Breast epithelium (tissue), 4 donors: ENCODE data around the gene OR1M1. TPM values are rescaled to one million over a fixed set of nuclear protein-coding genes. Genes with fewer than 3 reads are reported as not detected.
"Not testable (repeated sequence)": the region's sequence is repeated elsewhere in the genome, so short reads cannot be mapped to it uniquely, and the experiment has no call there.

Source experiments
- DNase-seq, 2 donors: peaks; one replicate each; pipeline ENCODE4 v3.0.0-alpha.2; 2019; ENCODE audit warnings: low spot score in 2 of 2
- H3K27ac ChIP-seq, 2 donors: fragments of 200-600 bp; sonication (generic) in 1 of 2; one replicate each; pipeline ENCODE4 v1.5.1; 2016 to 2019; ENCODE audit warnings: mild to moderate bottlenecking in 1 of 2
- H3K27me3 ChIP-seq, 2 donors: fragments of 200-600 bp; sonication (generic) in 1 of 2; one replicate each; pipeline versions ENCODE4 v1.5.1 to v1.6.0; 2017 to 2019; ENCODE audit warnings: control low read depth in 1 of 2, mild to moderate bottlenecking in 1 of 2
- H3K36me3 ChIP-seq: fragments of 200-600 bp; one replicate; pipeline ENCODE4 v1.5.1; 2019
- H3K4me1 ChIP-seq, 2 donors: fragments of 200-600 bp; sonication (generic); one replicate each; pipeline ENCODE4 v1.5.1; 2016 to 2019; ENCODE audit warnings: control low read depth in 1 of 2
- H3K4me3 ChIP-seq, 3 donors: fragments of 200-600 bp; sonication (generic); 1 replicate in 2 of 3; 2 replicates in 1 of 3; pipeline ENCODE4 v1.5.1; 2016 to 2019; ENCODE audit warnings: mild to moderate bottlenecking in 3 of 3, moderate library complexity in 2 of 3
- H3K9me3 ChIP-seq, 2 donors: fragments of 200-600 bp; sonication (generic) in 1 of 2; one replicate each; pipeline ENCODE4 v1.5.1; 2016 to 2019; ENCODE audit warnings: control low read depth in 1 of 2
- POLR2A ChIP-seq: fragments of 450-650 bp; IDR thresholded peaks from one replicate; pipeline ENCODE4 v1.6.1; 2016; ENCODE audit warnings: antibody characterized with exemption, mild to moderate bottlenecking, moderate library complexity
- POLR2AphosphoS5 ChIP-seq, 3 donors: sonication (generic); formaldehyde crosslinking; IDR thresholded peaks; one replicate each; pipeline ENCODE4 v1.6.1; 2017; ENCODE audit warnings: antibody characterized with exemption in 3 of 3
- intact Hi-C: fragments of 100-400 bp; cut with DNase I; formaldehyde crosslinking; loops from one replicate; pipeline ENCODE4 v1.15.1; 2023; ENCODE audit warnings: low total_unique reads
- total RNA-seq, 3 donors: library from RNA; depleted of rRNA; stranded (reverse); fragments of >200 nt; gene quantifications; one replicate each; pipeline ENCODE4 v1.1.0, GENCODE V29; 2016
- TF ChIP-seq, protein P1 (sequence below), 3 donors: fragments of 450-650 bp; IDR thresholded peaks; one replicate each; pipeline ENCODE4 v1.5.1; 2016 to 2017; ENCODE audit warnings: antibody characterized with exemption in 3 of 3, mild to moderate bottlenecking in 3 of 3, moderate library complexity in 3 of 3

The OR1M1 gene
- total RNA-seq, 3 donors from 2014 or later, result not detected

DNA sequence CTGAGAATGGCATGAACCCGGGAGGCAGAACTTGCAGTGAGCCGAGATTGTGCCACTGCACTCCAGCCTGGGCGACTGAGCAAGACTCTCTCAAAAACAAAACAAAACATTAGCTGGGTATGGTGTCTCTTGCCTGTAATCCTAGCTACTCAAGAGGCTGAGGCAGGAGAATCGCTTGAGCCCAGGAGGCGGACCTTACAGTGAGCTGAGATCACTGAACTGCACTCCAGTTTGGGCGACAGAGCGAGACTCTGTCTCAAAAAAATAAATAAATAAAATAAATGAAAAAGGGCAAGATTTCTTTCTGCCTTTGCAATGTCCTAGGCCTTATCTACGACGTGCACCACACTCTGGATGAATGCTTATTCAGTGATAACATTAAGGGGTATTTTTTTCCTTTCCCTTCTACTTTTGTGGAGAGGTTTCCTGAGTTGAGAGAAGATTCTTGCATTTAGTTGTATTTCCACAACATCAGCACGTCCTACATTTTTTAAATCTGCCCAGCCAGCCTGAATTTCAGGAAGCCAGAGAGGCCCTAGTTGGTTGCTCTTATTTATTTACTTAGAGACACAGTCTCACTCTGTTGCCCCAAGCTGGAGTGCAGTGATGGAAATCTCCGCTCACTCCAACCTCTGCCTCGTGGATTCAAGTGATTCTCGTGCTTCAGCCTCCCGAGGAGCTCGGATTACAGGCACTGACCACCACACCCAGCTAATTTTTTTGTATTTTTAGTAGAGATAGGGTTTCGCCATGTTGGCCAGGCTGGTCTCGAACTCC, 26.1 kb upstream of the OR1M1 start:
- intact Hi-C loops, result no loop called here
- TF ChIP-seq POLR2AphosphoS5 (IDR thresholded peaks at IDR 0.05), result no peak
- TF ChIP-seq, protein P1, sequence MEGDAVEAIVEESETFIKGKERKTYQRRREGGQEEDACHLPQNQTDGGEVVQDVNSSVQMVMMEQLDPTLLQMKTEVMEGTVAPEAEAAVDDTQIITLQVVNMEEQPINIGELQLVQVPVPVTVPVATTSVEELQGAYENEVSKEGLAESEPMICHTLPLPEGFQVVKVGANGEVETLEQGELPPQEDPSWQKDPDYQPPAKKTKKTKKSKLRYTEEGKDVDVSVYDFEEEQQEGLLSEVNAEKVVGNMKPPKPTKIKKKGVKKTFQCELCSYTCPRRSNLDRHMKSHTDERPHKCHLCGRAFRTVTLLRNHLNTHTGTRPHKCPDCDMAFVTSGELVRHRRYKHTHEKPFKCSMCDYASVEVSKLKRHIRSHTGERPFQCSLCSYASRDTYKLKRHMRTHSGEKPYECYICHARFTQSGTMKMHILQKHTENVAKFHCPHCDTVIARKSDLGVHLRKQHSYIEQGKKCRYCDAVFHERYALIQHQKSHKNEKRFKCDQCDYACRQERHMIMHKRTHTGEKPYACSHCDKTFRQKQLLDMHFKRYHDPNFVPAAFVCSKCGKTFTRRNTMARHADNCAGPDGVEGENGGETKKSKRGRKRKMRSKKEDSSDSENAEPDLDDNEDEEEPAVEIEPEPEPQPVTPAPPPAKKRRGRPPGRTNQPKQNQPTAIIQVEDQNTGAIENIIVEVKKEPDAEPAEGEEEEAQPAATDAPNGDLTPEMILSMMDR (IDR thresholded peaks at IDR 0.05), result no peak
- TF ChIP-seq POLR2A, result no peak
- no peaks in the 10 kb centered on the region for H3K4me1 ChIP-seq
- H3K27ac ChIP-seq, result no peak overlapping the region
- no peaks in the 10 kb centered on the region for H3K36me3 ChIP-seq
- no peaks in the 10 kb centered on the region for H3K9me3 ChIP-seq
- no peak for DNase-seq
- H3K27me3 ChIP-seq, result no peaks in the 10 kb centered on the region
- no peak overlapping the region for H3K4me3 ChIP-seq

DNA sequence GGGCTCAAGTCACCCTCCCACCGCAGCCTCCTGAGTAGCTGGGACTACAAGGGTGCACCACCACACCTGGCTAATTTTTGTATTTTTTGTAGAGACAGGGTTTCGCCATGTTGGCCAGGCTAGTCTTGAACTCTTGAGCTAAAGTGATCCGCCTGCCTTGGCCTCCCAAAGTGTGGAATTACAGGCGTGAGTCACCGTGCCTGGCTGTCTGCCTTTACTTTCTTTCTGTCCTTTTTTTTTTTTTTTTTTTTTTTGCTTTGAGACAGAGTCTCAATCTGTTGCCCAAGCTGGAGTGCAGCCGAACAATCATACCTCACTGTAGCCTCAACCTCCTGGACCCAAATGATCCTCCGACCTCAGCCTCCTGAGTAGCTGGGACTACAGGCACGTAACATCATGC, 25.0 kb upstream of the OR1M1 start:
- no peak overlapping the region for H3K27ac ChIP-seq
- intact Hi-C loops, result no loop called here
- no peaks in the 10 kb centered on the region for H3K27me3 ChIP-seq
- H3K9me3 ChIP-seq, result no peaks in the 10 kb centered on the region
- TF ChIP-seq, protein P1 (IDR thresholded peaks at IDR 0.05), result no peak
- TF ChIP-seq POLR2A (no peak), POLR2AphosphoS5 (IDR thresholded peaks at IDR 0.05) (no peak)
- no peaks in the 10 kb centered on the region for H3K4me1 ChIP-seq
- DNase-seq, result no peak
- no peak overlapping the region for H3K4me3 ChIP-seq
- H3K36me3 ChIP-seq, result no peaks in the 10 kb centered on the region

DNA sequence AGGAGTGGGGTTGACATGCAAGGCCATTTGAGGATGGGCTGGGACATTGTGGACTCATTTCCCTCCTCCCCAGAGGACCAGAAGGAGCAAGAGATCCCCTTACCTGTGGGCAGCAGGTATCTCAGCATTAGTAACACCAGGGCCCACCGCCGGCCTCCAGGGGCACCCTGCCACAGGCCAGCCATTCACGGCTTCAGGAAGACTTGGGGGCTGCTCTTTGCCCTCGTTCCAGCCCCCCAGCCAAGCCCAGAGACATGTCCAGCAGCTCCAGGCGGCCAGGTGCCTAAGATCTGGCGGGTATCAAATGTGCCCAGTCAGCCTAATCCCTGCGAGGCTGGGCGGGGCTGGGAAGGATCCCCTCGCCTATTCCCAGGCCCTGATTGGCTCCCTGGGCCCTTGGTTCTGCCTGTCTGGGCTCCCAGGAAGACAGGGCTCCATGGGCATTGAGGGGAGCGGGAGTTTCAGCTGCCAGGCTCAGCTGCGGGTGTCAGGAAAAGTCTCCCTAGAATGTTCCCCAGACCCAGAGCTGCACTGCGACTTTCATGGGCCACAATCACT, 21.3 kb upstream of the OR1M1 start:
- TF ChIP-seq POLR2A, result no peak
- TF ChIP-seq, protein P1 (IDR thresholded peaks at IDR 0.05), result no peak
- TF ChIP-seq POLR2AphosphoS5 (IDR thresholded peaks at IDR 0.05), result no peak
- intact Hi-C loops, result no loop called here
- H3K36me3 ChIP-seq, result no peaks in the 10 kb centered on the region
- no peaks in the 10 kb centered on the region for H3K4me1 ChIP-seq
- H3K9me3 ChIP-seq, result no peaks in the 10 kb centered on the region
- no peak for DNase-seq
- no peak overlapping the region for H3K27ac ChIP-seq
- no peak overlapping the region for H3K4me3 ChIP-seq
- H3K27me3 ChIP-seq, result no peaks in the 10 kb centered on the region

DNA sequence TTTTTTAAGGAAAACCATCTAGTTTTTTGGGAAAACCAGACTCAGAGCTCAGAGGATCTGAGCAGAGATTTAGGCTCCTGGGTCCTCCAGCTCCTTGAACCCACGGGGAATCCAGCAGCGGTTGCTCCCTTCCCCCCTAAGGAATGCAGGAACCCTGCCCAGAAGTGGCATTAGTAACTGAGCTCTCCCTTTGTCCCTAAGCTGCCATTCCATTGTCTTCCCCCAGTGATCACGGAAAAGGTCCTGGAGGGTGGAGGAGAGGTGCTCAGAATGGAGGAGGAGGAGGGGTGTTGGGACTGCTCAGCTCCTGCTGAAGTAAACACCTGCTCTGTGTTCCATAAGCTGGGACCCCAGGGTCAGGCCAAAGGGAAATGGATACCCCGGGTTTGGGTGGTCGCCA, 16.8 kb upstream of the OR1M1 start:
- Histone ChIP-seq H3K4me1 (no peaks in the 10 kb centered on the region), H3K9me3 (no peaks in the 10 kb centered on the region), H3K27ac (no peak overlapping the region), H3K27me3 (no peaks in the 10 kb centered on the region), H3K36me3 (no peaks in the 10 kb centered on the region), H3K4me3 (no peak overlapping the region)
- intact Hi-C loops, result no loop called here
- no peak for TF ChIP-seq POLR2AphosphoS5 (IDR thresholded peaks at IDR 0.05)
- TF ChIP-seq, protein P1 (IDR thresholded peaks at IDR 0.05), result no peak
- DNase-seq, result no peak

DNA sequence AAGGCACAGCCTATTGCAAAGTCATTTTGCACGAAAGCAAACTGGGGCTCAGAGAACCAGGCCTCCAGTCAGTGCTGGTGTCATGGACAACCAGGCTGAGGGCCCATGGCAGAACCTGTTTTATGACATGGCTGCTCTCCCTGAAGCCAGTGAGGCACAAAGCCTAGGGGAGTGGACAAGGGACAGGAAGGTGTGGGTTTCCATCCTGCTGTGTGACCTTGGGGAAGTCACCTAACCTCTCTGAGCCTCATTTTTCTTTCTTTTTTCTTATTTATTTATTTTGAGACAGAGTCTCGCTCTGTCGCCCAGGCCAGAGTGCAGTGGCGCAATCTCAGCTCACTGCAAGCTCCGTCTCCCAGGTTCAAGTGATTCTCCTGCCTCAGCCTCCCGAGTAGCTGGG, 15.1 kb upstream of the OR1M1 start:
- H3K27ac ChIP-seq, H3K27me3 ChIP-seq, H3K9me3 ChIP-seq, H3K4me3 ChIP-seq, intact Hi-C loops, H3K4me1 ChIP-seq, DNase-seq, H3K36me3 ChIP-seq: not testable (repeated sequence)
